GM12875 (cell line): Measurements from ENCODE around the gene CNTNAP2.

Experiments used
- H3K4me3 ChIP-seq: one replicate; pipeline ENCODE4 v1.5.1; 2011; ENCODE audit warnings: low read depth, low read length, control low read depth
- TF ChIP-seq, protein P1 (sequence below): IDR thresholded peaks from 2 replicates; pipeline ENCODE4 v1.5.1; 2011; ENCODE audit warnings: low read depth, mild to moderate bottlenecking, control low read depth, inconsistent platforms, low read length, moderate library complexity, borderline replicate concordance; ENCODE audit not compliant: insufficient read depth

Gene CNTNAP2

DNA sequence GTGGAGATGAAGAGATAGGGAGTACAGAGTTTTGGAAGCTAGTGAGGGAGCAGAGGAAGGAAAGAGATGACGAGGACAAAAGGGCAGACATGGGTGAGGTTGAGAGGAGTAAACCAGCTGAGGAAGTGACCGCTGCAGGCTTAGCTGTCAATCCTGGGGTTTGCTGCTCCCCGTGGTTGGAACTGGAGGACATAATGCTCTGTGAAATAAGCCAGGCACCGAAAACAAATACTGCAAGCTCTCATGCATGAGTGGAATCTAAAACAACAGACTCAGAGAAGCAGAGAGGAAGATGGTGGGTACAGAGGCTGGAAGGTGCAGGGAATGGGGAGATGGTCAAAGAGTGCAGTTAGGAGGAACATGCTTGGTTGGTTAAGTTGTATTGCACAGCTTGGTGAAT is 1991.8 kb downstream of the CNTNAP2 start:
- no peak overlapping the region for H3K4me3 ChIP-seq
- TF ChIP-seq, protein P1, sequence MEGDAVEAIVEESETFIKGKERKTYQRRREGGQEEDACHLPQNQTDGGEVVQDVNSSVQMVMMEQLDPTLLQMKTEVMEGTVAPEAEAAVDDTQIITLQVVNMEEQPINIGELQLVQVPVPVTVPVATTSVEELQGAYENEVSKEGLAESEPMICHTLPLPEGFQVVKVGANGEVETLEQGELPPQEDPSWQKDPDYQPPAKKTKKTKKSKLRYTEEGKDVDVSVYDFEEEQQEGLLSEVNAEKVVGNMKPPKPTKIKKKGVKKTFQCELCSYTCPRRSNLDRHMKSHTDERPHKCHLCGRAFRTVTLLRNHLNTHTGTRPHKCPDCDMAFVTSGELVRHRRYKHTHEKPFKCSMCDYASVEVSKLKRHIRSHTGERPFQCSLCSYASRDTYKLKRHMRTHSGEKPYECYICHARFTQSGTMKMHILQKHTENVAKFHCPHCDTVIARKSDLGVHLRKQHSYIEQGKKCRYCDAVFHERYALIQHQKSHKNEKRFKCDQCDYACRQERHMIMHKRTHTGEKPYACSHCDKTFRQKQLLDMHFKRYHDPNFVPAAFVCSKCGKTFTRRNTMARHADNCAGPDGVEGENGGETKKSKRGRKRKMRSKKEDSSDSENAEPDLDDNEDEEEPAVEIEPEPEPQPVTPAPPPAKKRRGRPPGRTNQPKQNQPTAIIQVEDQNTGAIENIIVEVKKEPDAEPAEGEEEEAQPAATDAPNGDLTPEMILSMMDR = no peak

DNA sequence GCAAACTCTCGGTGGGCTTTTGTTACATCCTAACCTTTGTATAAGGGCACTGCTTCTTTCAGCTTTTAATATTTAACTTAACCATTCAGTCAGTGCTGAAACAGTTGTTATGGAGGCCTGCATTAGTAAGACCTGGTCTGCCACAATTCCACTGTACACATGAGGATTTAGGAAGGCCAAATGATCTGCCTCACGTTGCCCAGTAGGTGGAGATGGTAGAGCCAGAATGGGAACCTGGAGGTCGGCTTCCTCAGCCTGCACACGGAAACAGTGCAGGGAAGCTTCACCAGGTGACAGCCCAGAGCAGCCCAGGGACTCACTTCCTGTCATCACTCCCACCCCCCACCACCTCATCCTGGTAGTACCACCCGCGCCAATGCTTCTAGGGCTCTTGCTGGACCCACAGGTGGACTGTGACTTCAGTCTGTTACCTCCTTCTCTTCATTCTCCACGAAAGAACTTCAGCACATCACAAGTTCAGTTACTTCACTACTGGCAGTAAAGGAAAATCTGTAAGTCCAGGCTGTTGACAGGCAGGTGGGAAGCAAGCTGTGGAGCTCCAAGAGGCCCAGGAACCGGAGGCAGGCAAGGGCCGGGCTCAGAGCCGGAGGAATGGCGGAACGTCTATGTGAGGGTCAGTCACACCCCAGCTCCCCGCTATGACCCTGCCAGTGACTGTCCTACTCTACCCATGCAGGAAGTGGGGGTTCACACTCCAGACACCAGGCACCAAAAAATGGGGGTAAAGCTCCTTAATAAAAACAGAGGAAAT is 1993.7 kb downstream of the CNTNAP2 start:
- H3K4me3 ChIP-seq = no peak overlapping the region
- TF ChIP-seq, protein P1 = no peak

- TF ChIP-seq, protein P1 = no peak
These were observed 1998.2 kb downstream of the CNTNAP2 start for GRCh38 chr7:148114804-148115203.

GRCh38 chr7:148115308-148115707 is 1998.7 kb downstream of the CNTNAP2 start:
- H3K4me3 ChIP-seq = no peak overlapping the region
- TF ChIP-seq, protein P1 = no peak

More at GRCh38 chr7:148114804-148115203, 1998.2 kb downstream of the CNTNAP2 start:
- H3K4me3 ChIP-seq = no peak overlapping the region

- no peak overlapping the region for H3K4me3 ChIP-seq
- TF ChIP-seq, protein P1 = no peak
These were observed 1999.6 kb downstream of the CNTNAP2 start for GRCh38 chr7:148116195-148116594.

DNA sequence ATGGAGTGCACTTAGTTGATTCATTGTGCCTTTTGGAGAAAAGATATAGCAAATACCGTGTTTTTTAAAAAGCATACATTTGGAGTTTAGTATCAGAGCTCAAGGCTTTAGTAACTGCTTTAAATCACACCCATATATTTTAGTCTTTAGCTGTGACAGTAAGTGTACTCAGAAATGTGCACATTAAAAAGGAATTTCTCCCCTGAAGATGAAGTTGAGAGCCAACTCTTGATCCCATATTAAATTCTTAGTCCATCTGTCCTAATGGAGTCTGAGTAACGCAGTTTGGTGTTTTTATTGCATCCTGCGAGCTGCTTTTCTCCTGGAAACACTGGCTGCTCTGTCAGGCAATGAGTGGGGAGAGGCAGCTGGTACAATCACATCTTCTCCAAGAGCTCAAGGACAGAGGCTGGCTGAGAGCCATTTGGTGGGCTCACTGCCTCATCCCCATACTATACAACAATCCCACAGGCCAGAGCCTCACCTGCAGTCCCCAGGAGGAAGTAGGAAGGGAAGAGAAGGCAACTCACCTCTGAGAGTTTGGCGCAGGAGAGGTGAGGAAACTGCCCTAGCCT is 2000.3 kb downstream of the CNTNAP2 start:
- TF ChIP-seq, protein P1 = no peak
- no peak overlapping the region for H3K4me3 ChIP-seq

GRCh38 chr7:148118371-148118770 is 2001.8 kb downstream of the CNTNAP2 start:
- TF ChIP-seq, protein P1 = no peak
- H3K4me3 ChIP-seq = no peak overlapping the region
